Spleen (tissue), 7 donors: Measurements from ENCODE around the gene OTX2.

Experiments used
- POLR2A ChIP-seq, 3 donors: fragments of 450-650 bp; IDR thresholded peaks; one replicate each; pipeline ENCODE4 v1.5.1; 2017; ENCODE audit warnings: antibody characterized with exemption in 3 of 3, mild to moderate bottlenecking in 1 of 3
- POLR2AphosphoS5 ChIP-seq, 3 donors: sonication (generic); formaldehyde crosslinking; IDR thresholded peaks; one replicate each; pipeline ENCODE4 v1.5.1; 2017; ENCODE audit warnings: antibody characterized with exemption in 3 of 3
- TF ChIP-seq, protein P1 (sequence below), 11 experiments: fragments of 200-600 bp in 7 of 11; fragments of 450-650 bp in 4 of 11; sonication (generic) in 4 of 11; IDR thresholded peaks in 8 of 11; conservative IDR thresholded peaks in 3 of 11; 1 replicate in 7 of 11; 2 replicates in 4 of 11; pipeline versions ENCODE4 v1.4.0 to v1.8.0; 2016 to 2021; ENCODE audit warnings: antibody characterized with exemption in 11 of 11, inconsistent platforms in 4 of 11, mild to moderate bottlenecking in 1 of 11
- donor health status: DM: no; HTN: no; CAD: no; lungs with moderate emphysema.
- donor health status: DM: no; HTN: no; CAD: no.
- donor health status: DM: no; HTN: no; CAD: no.

DNA sequence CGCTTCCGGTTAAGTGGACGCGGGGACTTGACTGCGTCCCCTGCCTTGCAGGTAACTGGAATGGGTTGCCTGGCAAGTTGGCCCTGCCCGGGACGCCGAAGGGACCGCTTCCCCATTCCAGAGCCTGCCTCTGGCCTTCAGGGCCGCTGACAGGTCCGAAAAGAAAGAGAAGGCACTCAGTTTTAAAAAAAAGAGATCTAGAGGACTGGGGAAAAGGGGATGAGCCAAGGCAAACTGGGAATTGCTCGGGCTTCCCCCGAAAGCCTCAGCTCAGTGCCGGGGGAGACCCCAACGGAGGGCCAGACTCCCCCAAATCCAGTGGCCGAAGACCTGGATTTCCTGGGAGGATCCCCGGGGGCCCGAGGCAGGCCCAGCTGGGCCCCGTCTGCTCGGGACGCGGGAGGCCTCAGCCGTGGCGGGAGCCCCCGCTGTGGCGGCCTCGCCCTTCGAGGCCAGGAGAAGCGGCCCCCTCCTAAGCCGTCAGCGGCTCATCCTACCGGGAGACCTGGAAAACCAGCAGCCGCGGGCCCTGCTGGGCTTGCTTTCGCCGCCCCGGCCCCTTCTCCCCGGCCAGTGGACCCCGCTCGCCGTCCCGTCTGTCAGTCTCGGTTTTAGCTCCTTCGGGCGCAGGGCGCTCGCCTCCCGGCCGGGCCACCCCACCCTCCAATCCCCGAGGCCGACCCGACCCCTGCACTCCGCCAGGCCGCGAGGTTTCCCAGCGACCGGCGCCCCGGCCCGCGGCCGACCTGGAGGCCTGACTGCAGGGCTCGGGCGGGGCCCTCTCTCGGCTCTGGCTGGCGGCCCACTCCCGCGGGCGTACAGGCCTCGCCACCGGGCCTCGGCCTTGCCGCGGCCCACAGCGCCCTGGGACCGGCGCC, 12.5 kb downstream of the OTX2 start:
- TF ChIP-seq POLR2AphosphoS5 (IDR thresholded peaks at IDR 0.05), result no peak
- TF ChIP-seq, protein P1, sequence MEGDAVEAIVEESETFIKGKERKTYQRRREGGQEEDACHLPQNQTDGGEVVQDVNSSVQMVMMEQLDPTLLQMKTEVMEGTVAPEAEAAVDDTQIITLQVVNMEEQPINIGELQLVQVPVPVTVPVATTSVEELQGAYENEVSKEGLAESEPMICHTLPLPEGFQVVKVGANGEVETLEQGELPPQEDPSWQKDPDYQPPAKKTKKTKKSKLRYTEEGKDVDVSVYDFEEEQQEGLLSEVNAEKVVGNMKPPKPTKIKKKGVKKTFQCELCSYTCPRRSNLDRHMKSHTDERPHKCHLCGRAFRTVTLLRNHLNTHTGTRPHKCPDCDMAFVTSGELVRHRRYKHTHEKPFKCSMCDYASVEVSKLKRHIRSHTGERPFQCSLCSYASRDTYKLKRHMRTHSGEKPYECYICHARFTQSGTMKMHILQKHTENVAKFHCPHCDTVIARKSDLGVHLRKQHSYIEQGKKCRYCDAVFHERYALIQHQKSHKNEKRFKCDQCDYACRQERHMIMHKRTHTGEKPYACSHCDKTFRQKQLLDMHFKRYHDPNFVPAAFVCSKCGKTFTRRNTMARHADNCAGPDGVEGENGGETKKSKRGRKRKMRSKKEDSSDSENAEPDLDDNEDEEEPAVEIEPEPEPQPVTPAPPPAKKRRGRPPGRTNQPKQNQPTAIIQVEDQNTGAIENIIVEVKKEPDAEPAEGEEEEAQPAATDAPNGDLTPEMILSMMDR (IDR thresholded peaks at IDR 0.05 in 8 of 11, conservative IDR thresholded peaks at IDR 0.05 in 3 of 11), result no peak
- TF ChIP-seq POLR2A (IDR thresholded peaks at IDR 0.05), result no peak
